HEK293 (cell line): ENCODE data around the gene PRR15.
"Not testable (repeated sequence)": the region's sequence is repeated elsewhere in the genome, so short reads cannot be mapped to it uniquely, and the experiment has no call there.

Experiments
- CTCF ChIP-seq: fragments of 450-650 bp; formaldehyde crosslinking; IDR thresholded peaks from 2 replicates; pipeline ENCODE4 v1.5.1; 2016; ENCODE audit warnings: missing biosample characterization, missing genetic modification characterization
- FEZF1 ChIP-seq: fragments of 450-650 bp; formaldehyde crosslinking; IDR thresholded peaks from 2 replicates; pipeline ENCODE4 v1.5.1; 2016; ENCODE audit warnings: missing biosample characterization, missing genetic modification characterization
- PRDM1 ChIP-seq: fragments of 450-650 bp; formaldehyde crosslinking; IDR thresholded peaks from 2 replicates; pipeline ENCODE4; 2016; ENCODE audit warnings: missing biosample characterization, missing genetic modification characterization
- ZBTB1 ChIP-seq: fragments of 450-650 bp; formaldehyde crosslinking; IDR thresholded peaks from 2 replicates; pipeline ENCODE4 v1.5.1; 2016; ENCODE audit warnings: missing biosample characterization, missing genetic modification characterization
- ZNF133 ChIP-seq: fragments of 450-650 bp; formaldehyde crosslinking; IDR thresholded peaks from 2 replicates; pipeline ENCODE4 v1.5.1; 2016; ENCODE audit warnings: missing biosample characterization, missing genetic modification characterization
- ZNF768 ChIP-seq: fragments of 450-650 bp; formaldehyde crosslinking; IDR thresholded peaks from 2 replicates; pipeline ENCODE4 v1.5.1; 2018; ENCODE audit warnings: missing biosample characterization, mild to moderate bottlenecking, missing genetic modification characterization
- TF ChIP-seq, protein P1 (sequence below): fragments of 450-650 bp; formaldehyde crosslinking; IDR thresholded peaks from 2 replicates; pipeline ENCODE4 v1.5.1; 2017; ENCODE audit warnings: missing biosample characterization, mild to moderate bottlenecking, missing genetic modification characterization, moderate library complexity
- TF ChIP-seq, protein P2 (sequence below): fragments of 450-650 bp; formaldehyde crosslinking; IDR thresholded peaks from 2 replicates; pipeline ENCODE4 v1.5.1; 2016; ENCODE audit warnings: missing biosample characterization, missing genetic modification characterization, borderline replicate concordance
- TF ChIP-seq, protein P3 (sequence below): fragments of 450-650 bp; formaldehyde crosslinking; IDR thresholded peaks from 2 replicates; pipeline ENCODE4 v1.5.1; 2016; ENCODE audit warnings: missing biosample characterization, missing genetic modification characterization

GRCh38 chr7:29528526-29528925 is 35.1 kb upstream of the PRR15 start:
- TF ChIP-seq, protein P1, sequence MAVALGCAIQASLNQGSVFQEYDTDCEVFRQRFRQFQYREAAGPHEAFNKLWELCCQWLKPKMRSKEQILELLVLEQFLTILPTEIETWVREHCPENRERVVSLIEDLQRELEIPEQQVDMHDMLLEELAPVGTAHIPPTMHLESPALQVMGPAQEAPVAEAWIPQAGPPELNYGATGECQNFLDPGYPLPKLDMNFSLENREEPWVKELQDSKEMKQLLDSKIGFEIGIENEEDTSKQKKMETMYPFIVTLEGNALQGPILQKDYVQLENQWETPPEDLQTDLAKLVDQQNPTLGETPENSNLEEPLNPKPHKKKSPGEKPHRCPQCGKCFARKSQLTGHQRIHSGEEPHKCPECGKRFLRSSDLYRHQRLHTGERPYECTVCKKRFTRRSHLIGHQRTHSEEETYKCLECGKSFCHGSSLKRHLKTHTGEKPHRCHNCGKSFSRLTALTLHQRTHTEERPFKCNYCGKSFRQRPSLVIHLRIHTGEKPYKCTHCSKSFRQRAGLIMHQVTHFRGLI (tag by site-specific recombination): not testable (repeated sequence)
- TF ChIP-seq ZNF768 (tag by site-specific recombination); ZBTB1 (tag by site-specific recombination); FEZF1 (tag by site-specific recombination); PRDM1; CTCF (tag by site-specific recombination); ZNF133: not testable (repeated sequence)
- TF ChIP-seq, protein P2, sequence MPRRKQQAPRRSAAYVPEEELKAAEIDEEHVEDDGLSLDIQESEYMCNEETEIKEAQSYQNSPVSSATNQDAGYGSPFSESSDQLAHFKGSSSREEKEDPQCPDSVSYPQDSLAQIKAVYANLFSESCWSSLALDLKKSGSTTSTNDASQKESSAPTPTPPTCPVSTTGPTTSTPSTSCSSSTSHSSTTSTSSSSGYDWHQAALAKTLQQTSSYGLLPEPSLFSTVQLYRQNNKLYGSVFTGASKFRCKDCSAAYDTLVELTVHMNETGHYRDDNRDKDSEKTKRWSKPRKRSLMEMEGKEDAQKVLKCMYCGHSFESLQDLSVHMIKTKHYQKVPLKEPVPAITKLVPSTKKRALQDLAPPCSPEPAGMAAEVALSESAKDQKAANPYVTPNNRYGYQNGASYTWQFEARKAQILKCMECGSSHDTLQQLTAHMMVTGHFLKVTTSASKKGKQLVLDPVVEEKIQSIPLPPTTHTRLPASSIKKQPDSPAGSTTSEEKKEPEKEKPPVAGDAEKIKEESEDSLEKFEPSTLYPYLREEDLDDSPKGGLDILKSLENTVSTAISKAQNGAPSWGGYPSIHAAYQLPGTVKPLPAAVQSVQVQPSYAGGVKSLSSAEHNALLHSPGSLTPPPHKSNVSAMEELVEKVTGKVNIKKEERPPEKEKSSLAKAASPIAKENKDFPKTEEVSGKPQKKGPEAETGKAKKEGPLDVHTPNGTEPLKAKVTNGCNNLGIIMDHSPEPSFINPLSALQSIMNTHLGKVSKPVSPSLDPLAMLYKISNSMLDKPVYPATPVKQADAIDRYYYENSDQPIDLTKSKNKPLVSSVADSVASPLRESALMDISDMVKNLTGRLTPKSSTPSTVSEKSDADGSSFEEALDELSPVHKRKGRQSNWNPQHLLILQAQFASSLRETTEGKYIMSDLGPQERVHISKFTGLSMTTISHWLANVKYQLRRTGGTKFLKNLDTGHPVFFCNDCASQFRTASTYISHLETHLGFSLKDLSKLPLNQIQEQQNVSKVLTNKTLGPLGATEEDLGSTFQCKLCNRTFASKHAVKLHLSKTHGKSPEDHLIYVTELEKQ: not testable (repeated sequence)
- TF ChIP-seq, protein P3, sequence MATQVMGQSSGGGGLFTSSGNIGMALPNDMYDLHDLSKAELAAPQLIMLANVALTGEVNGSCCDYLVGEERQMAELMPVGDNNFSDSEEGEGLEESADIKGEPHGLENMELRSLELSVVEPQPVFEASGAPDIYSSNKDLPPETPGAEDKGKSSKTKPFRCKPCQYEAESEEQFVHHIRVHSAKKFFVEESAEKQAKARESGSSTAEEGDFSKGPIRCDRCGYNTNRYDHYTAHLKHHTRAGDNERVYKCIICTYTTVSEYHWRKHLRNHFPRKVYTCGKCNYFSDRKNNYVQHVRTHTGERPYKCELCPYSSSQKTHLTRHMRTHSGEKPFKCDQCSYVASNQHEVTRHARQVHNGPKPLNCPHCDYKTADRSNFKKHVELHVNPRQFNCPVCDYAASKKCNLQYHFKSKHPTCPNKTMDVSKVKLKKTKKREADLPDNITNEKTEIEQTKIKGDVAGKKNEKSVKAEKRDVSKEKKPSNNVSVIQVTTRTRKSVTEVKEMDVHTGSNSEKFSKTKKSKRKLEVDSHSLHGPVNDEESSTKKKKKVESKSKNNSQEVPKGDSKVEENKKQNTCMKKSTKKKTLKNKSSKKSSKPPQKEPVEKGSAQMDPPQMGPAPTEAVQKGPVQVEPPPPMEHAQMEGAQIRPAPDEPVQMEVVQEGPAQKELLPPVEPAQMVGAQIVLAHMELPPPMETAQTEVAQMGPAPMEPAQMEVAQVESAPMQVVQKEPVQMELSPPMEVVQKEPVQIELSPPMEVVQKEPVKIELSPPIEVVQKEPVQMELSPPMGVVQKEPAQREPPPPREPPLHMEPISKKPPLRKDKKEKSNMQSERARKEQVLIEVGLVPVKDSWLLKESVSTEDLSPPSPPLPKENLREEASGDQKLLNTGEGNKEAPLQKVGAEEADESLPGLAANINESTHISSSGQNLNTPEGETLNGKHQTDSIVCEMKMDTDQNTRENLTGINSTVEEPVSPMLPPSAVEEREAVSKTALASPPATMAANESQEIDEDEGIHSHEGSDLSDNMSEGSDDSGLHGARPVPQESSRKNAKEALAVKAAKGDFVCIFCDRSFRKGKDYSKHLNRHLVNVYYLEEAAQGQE (tag by site-specific recombination): not testable (repeated sequence)
